Uterus (tissue), 2 donors: Measurements from ENCODE around the gene PRRG2.
"Not testable (repeated sequence)": the region's sequence is repeated elsewhere in the genome, so short reads cannot be mapped to it uniquely, and the experiment has no call there.

Source experiments
- CTCF ChIP-seq, 4 experiments: fragments of 200-600 bp in 2 of 4; fragments of 450-650 bp in 2 of 4; sonication (generic) in 2 of 4; IDR thresholded peaks; one replicate each; pipeline ENCODE4 v1.5.1; 2016 to 2019; ENCODE audit warnings: antibody characterized with exemption in 4 of 4, mild to moderate bottlenecking in 2 of 4, moderate library complexity in 1 of 4
- POLR2A ChIP-seq, 2 donors: fragments of 450-650 bp; IDR thresholded peaks; one replicate each; pipeline ENCODE4 v1.6.1; 2016; ENCODE audit warnings: antibody characterized with exemption in 2 of 2, mild to moderate bottlenecking in 1 of 2, moderate library complexity in 1 of 2

- TF ChIP-seq CTCF, POLR2A (IDR thresholded peaks at IDR 0.05): not testable (repeated sequence)
These were observed 52.2 kb downstream of the PRRG2 start for GRCh38 chr19:49633273-49633672.
